Activated naive CD4-positive, alpha-beta T cell treated with anti-CD3 and anti-CD28 coated beads for 36 hours (primary cell): ENCODE data around the gene GPC6. TPM values are rescaled to one million over a fixed set of nuclear protein-coding genes. Genes with fewer than 3 reads are reported as not detected.

Experiments
- CTCF ChIA-PET: fragments of 350-600 bp; sonication (Branson Sonifier 250); formaldehyde crosslinking; loops from one replicate; lab custom pipeline; 2021; ENCODE audit warnings: antibody characterized with exemption; lab: Charles Lee
- DNase-seq: peaks from one replicate; pipeline ENCODE4 v3.0.0-alpha.2; 2020
- H3K27ac Mint-ChIP-seq: one replicate; pipeline ENCODE4 v1.8.0; 2021; ENCODE audit warnings: mild to moderate bottlenecking, mixed read lengths
- H3K27me3 Mint-ChIP-seq: one replicate; pipeline ENCODE4 v1.8.0; 2021; ENCODE audit warnings: low read depth, mixed read lengths
- H3K36me3 Mint-ChIP-seq: one replicate; pipeline ENCODE4 v1.8.0; 2021; ENCODE audit warnings: low read depth, mixed read lengths
- H3K4me1 Mint-ChIP-seq: one replicate; pipeline ENCODE4 v1.8.0; 2021; ENCODE audit warnings: low read depth, mixed read lengths
- H3K4me3 Mint-ChIP-seq: one replicate; pipeline ENCODE4 v1.8.0; 2021; ENCODE audit warnings: mild to moderate bottlenecking, moderate library complexity, mixed read lengths
- H3K9me3 Mint-ChIP-seq: one replicate; pipeline ENCODE4 v1.8.0; 2021; ENCODE audit warnings: mixed read lengths
- intact Hi-C: fragments of 100-400 bp; cut with micrococcal nuclease; formaldehyde crosslinking; loops from one replicate; pipeline ENCODE4 v1.15.1; 2023
- total RNA-seq, 2 experiments: library from RNA; stranded (reverse); gene quantifications; one replicate each; pipeline ENCODE4 v1.2.3, GENCODE V29; 2021

GPC6 gene
- total RNA-seq, 2 experiments from 2014 or later = not detected

GRCh38 chr13:93769101-93769500, 542.5 kb downstream of the GPC6 start:
- no peaks in the 10 kb centered on the region for H3K9me3 Mint-ChIP-seq
- CTCF ChIA-PET = no interaction called here
- H3K27ac Mint-ChIP-seq = no peak overlapping the region
- no peak overlapping the region for H3K4me3 Mint-ChIP-seq
- intact Hi-C loops = no loop called here
- DNase-seq = no peak
- H3K27me3 Mint-ChIP-seq = peaks cover 9% of the 10 kb centered on the region
- no peaks in the 10 kb centered on the region for H3K4me1 Mint-ChIP-seq
- H3K36me3 Mint-ChIP-seq = no peaks in the 10 kb centered on the region

GRCh38 chr13:93769607-93770006, 543.0 kb downstream of the GPC6 start:
- H3K27me3 Mint-ChIP-seq = peaks cover 9% of the 10 kb centered on the region
- H3K27ac Mint-ChIP-seq = no peak overlapping the region
- no peak overlapping the region for H3K4me3 Mint-ChIP-seq
- no peaks in the 10 kb centered on the region for H3K36me3 Mint-ChIP-seq
- DNase-seq = no peak
- no peaks in the 10 kb centered on the region for H3K4me1 Mint-ChIP-seq
- CTCF ChIA-PET = no interaction called here
- intact Hi-C loops = no loop called here
- H3K9me3 Mint-ChIP-seq = no peaks in the 10 kb centered on the region

- no peaks in the 10 kb centered on the region for H3K36me3 Mint-ChIP-seq
- H3K4me1 Mint-ChIP-seq = no peaks in the 10 kb centered on the region
- DNase-seq = no peak
- intact Hi-C loops = no loop called here
- peaks cover 9% of the 10 kb centered on the region for H3K27me3 Mint-ChIP-seq
- no peaks in the 10 kb centered on the region for H3K9me3 Mint-ChIP-seq
- H3K27ac Mint-ChIP-seq = no peak overlapping the region
- CTCF ChIA-PET = no interaction called here
- no peak overlapping the region for H3K4me3 Mint-ChIP-seq
Measured at GRCh38 chr13:93771227-93771626, 544.6 kb downstream of the GPC6 start.

GRCh38 chr13:93771782-93772181, 545.2 kb downstream of the GPC6 start:
- Mint-ChIP-seq H3K4me3 (no peak overlapping the region), H3K9me3 (no peaks in the 10 kb centered on the region), H3K36me3 (no peaks in the 10 kb centered on the region), H3K27me3 (peaks cover 9% of the 10 kb centered on the region), H3K27ac (no peak overlapping the region), H3K4me1 (no peaks in the 10 kb centered on the region)
- no peak for DNase-seq
- intact Hi-C loops = no loop called here
- CTCF ChIA-PET = no interaction called here

GRCh38 chr13:93774506-93774905, 547.9 kb downstream of the GPC6 start:
- H3K9me3 Mint-ChIP-seq = no peaks in the 10 kb centered on the region
- H3K27ac Mint-ChIP-seq = no peak overlapping the region
- no peaks in the 10 kb centered on the region for H3K36me3 Mint-ChIP-seq
- H3K27me3 Mint-ChIP-seq = peaks cover 6% of the 10 kb centered on the region
- DNase-seq = no peak
- no peak overlapping the region for H3K4me3 Mint-ChIP-seq
- H3K4me1 Mint-ChIP-seq = no peaks in the 10 kb centered on the region
- CTCF ChIA-PET = no interaction called here
- intact Hi-C loops = no loop called here

- Mint-ChIP-seq H3K27me3 (peaks cover 6% of the 10 kb centered on the region), H3K36me3 (no peaks in the 10 kb centered on the region), H3K27ac (no peak overlapping the region), H3K9me3 (no peaks in the 10 kb centered on the region), H3K4me3 (no peak overlapping the region), H3K4me1 (no peaks in the 10 kb centered on the region)
- intact Hi-C loops = no loop called here
- DNase-seq = no peak
- CTCF ChIA-PET = no interaction called here
Measured at GRCh38 chr13:93775027-93775426, 548.4 kb downstream of the GPC6 start.

GRCh38 chr13:93775507-93776108, 549.0 kb downstream of the GPC6 start:
- CTCF ChIA-PET = no interaction called here
- Mint-ChIP-seq H3K36me3 (no peaks in the 10 kb centered on the region), H3K9me3 (no peaks in the 10 kb centered on the region), H3K4me3 (no peak overlapping the region), H3K27ac (no peak overlapping the region), H3K27me3 (peaks cover 6% of the 10 kb centered on the region), H3K4me1 (no peaks in the 10 kb centered on the region)
- no peak for DNase-seq
- intact Hi-C loops = no loop called here

GRCh38 chr13:93776936-93777335, 550.3 kb downstream of the GPC6 start:
- CTCF ChIA-PET = no interaction called here
- Mint-ChIP-seq H3K4me1 (no peaks in the 10 kb centered on the region), H3K27ac (no peak overlapping the region), H3K27me3 (peaks cover 7% of the 10 kb centered on the region), H3K4me3 (no peak overlapping the region), H3K36me3 (no peaks in the 10 kb centered on the region), H3K9me3 (peaks cover under 1% of the 10 kb centered on the region)
- intact Hi-C loops = no loop called here
- DNase-seq = no peak

- Mint-ChIP-seq H3K27ac (no peak overlapping the region), H3K27me3 (peaks cover 5% of the 10 kb centered on the region), H3K4me1 (no peaks in the 10 kb centered on the region), H3K9me3 (peaks cover 2% of the 10 kb centered on the region), H3K4me3 (no peak overlapping the region), H3K36me3 (no peaks in the 10 kb centered on the region)
- no peak for DNase-seq
- CTCF ChIA-PET = no interaction called here
- intact Hi-C loops = no loop called here
Measured at GRCh38 chr13:93777504-93777903, 550.9 kb downstream of the GPC6 start.

- Mint-ChIP-seq H3K36me3 (no peaks in the 10 kb centered on the region), H3K4me3 (no peak overlapping the region), H3K27ac (no peak overlapping the region), H3K4me1 (no peaks in the 10 kb centered on the region), H3K9me3 (peaks cover 2% of the 10 kb centered on the region), H3K27me3 (peaks cover 7% of the 10 kb centered on the region)
- intact Hi-C loops = no loop called here
- CTCF ChIA-PET = no interaction called here
- DNase-seq = no peak
Measured at GRCh38 chr13:93778548-93778947, 551.9 kb downstream of the GPC6 start.

GRCh38 chr13:93784191-93784590, 557.6 kb downstream of the GPC6 start:
- Mint-ChIP-seq H3K9me3 (peaks cover 2% of the 10 kb centered on the region), H3K27me3 (peaks cover 14% of the 10 kb centered on the region), H3K36me3 (no peaks in the 10 kb centered on the region), H3K4me3 (no peak overlapping the region), H3K27ac (no peak overlapping the region), H3K4me1 (no peaks in the 10 kb centered on the region)
- CTCF ChIA-PET = no interaction called here
- intact Hi-C loops = no loop called here
- DNase-seq = no peak

- intact Hi-C loops = no loop called here
- H3K4me3 Mint-ChIP-seq = no peak overlapping the region
- no peaks in the 10 kb centered on the region for H3K36me3 Mint-ChIP-seq
- no peaks in the 10 kb centered on the region for H3K4me1 Mint-ChIP-seq
- no peak for DNase-seq
- CTCF ChIA-PET = no interaction called here
- H3K9me3 Mint-ChIP-seq = peaks cover under 1% of the 10 kb centered on the region
- no peak overlapping the region for H3K27ac Mint-ChIP-seq
- peaks cover 20% of the 10 kb centered on the region for H3K27me3 Mint-ChIP-seq
Measured at GRCh38 chr13:93786846-93787489, 560.4 kb downstream of the GPC6 start.

- Mint-ChIP-seq H3K4me1 (no peaks in the 10 kb centered on the region), H3K9me3 (no peaks in the 10 kb centered on the region), H3K36me3 (no peaks in the 10 kb centered on the region), H3K4me3 (no peak overlapping the region), H3K27ac (no peak overlapping the region), H3K27me3 (peaks cover 22% of the 10 kb centered on the region)
- DNase-seq = no peak
- CTCF ChIA-PET = no interaction called here
- intact Hi-C loops = no loop called here
Measured at GRCh38 chr13:93788456-93788855, 561.8 kb downstream of the GPC6 start.
